Activated naive CD4-positive, alpha-beta T cell treated with Interleukin-2 at 50 U/mL for 16 hours (primary cell): ENCODE data around the gene NCK2.

Experiments
- DNase-seq: peaks from one replicate; pipeline ENCODE4 v3.0.0-alpha.2; 2020

The NCK2 gene

GRCh38 chr2:105854972-105855371 lies 110.3 kb downstream of the NCK2 start:
- DNase-seq, result no peak

- DNase-seq, result no peak
Observed at GRCh38 chr2:105856581-105856980, 111.9 kb downstream of the NCK2 start.

GRCh38 chr2:105857076-105857740 lies 112.5 kb downstream of the NCK2 start:
- peak; percentile 54 for DNase-seq

GRCh38 chr2:105858868-105859693 lies 114.4 kb downstream of the NCK2 start:
- peak; percentile 33 for DNase-seq

- no peak for DNase-seq
Observed at GRCh38 chr2:105859694-105859951, 114.9 kb downstream of the NCK2 start.

GRCh38 chr2:105860567-105860966 lies 115.9 kb downstream of the NCK2 start:
- DNase-seq, result no peak

GRCh38 chr2:105861200-105861599 lies 116.5 kb downstream of the NCK2 start:
- no peak for DNase-seq

GRCh38 chr2:105862843-105863242 lies 118.1 kb downstream of the NCK2 start:
- DNase-seq, result no peak

- no peak for DNase-seq
Observed at GRCh38 chr2:105864262-105864661, 119.5 kb downstream of the NCK2 start.

GRCh38 chr2:105865222-105865913 lies 120.7 kb downstream of the NCK2 start:
- no peak for DNase-seq

- DNase-seq, result no peak
Observed at GRCh38 chr2:105866216-105867185, 121.8 kb downstream of the NCK2 start.

- DNase-seq, result no peak
Observed at GRCh38 chr2:105867587-105867986, 122.9 kb downstream of the NCK2 start.

- no peak for DNase-seq
Observed at GRCh38 chr2:105868060-105868459, 123.3 kb downstream of the NCK2 start.

GRCh38 chr2:105869341-105869740 lies 124.6 kb downstream of the NCK2 start:
- no peak for DNase-seq

GRCh38 chr2:105870062-105870461 lies 125.3 kb downstream of the NCK2 start:
- DNase-seq, result no peak

- no peak for DNase-seq
Observed at GRCh38 chr2:105870858-105871257, 126.1 kb downstream of the NCK2 start.

- DNase-seq, result no peak
Observed at GRCh38 chr2:105872142-105872728, 127.5 kb downstream of the NCK2 start.

GRCh38 chr2:105872830-105873229 lies 128.1 kb downstream of the NCK2 start:
- DNase-seq, result no peak

GRCh38 chr2:105873281-105873680 lies 128.6 kb downstream of the NCK2 start:
- no peak for DNase-seq

GRCh38 chr2:105873721-105874120 lies 129.0 kb downstream of the NCK2 start:
- DNase-seq, result peak; percentile 81

- DNase-seq, result no peak
Observed at GRCh38 chr2:105874466-105874865, 129.8 kb downstream of the NCK2 start.

GRCh38 chr2:105875241-105875640 lies 130.5 kb downstream of the NCK2 start:
- no peak for DNase-seq
